Thyroid gland (tissue), 4 donors: Measurements from ENCODE around the gene BRD4.

Experiments
- CTCF ChIP-seq, 6 experiments: fragments of 200-600 bp in 3 of 6; fragments of 450-650 bp in 3 of 6; sonication (generic) in 3 of 6; IDR thresholded peaks; one replicate each; pipeline ENCODE4 v1.5.1; 2016 to 2019; ENCODE audit warnings: antibody characterized with exemption in 6 of 6, mild to moderate bottlenecking in 2 of 6, inconsistent platforms in 1 of 6, moderate library complexity in 1 of 6
- POLR2A ChIP-seq, 2 donors: fragments of 450-650 bp; IDR thresholded peaks; one replicate each; pipeline ENCODE4 v1.6.1; 2017; ENCODE audit warnings: antibody characterized with exemption in 2 of 2, mild to moderate bottlenecking in 2 of 2, moderate library complexity in 1 of 2

GRCh38 chr19:15371786-15372380 is 39.5 kb upstream of the BRD4 start:
- TF ChIP-seq CTCF (IDR thresholded peaks at IDR 0.05): no peak
- no peak for TF ChIP-seq POLR2A (IDR thresholded peaks at IDR 0.05)
